Astrocyte (in vitro differentiated cells and primary cell): ENCODE results near the gene OR6S1. TPM values are rescaled to one million over a fixed set of nuclear protein-coding genes. Genes with fewer than 3 reads are reported as not detected.

Source experiments
- DNase-seq: peaks from one replicate; pipeline ENCODE4 v3.0.0-alpha.2; 2010; ENCODE audit warnings: low read depth
- FAIRE-seq: peaks from 2 replicates; lab custom pipeline; 2011; peaks lifted over from hg19 to GRCh38; lab: Jason Lieb, UNC
- H2AFZ ChIP-seq: 2 replicates; pipeline ENCODE4 v1.6.0; 2012; ENCODE audit warnings: low read depth, low read length, inconsistent platforms
- H3K27ac ChIP-seq: 2 replicates; pipeline ENCODE4 v1.5.1; 2011; ENCODE audit warnings: low read depth, low read length, inconsistent platforms
- H3K27me3 ChIP-seq: 2 replicates; pipeline ENCODE4 v1.6.0; 2011; ENCODE audit warnings: low read length, inconsistent platforms; ENCODE audit not compliant: insufficient read depth
- H3K36me3 ChIP-seq: 2 replicates; pipeline ENCODE4 v1.5.1; 2011; ENCODE audit warnings: low read length, inconsistent platforms; ENCODE audit not compliant: insufficient read depth
- H3K4me1 ChIP-seq: 2 replicates; pipeline ENCODE4 v1.5.1; 2011; ENCODE audit warnings: low read length, inconsistent platforms; ENCODE audit not compliant: insufficient read depth
- H3K4me2 ChIP-seq: 2 replicates; pipeline ENCODE4 v1.6.0; 2012; ENCODE audit warnings: low read length, inconsistent platforms
- H3K4me3 ChIP-seq: 2 replicates; pipeline ENCODE4 v1.5.1; 2011; ENCODE audit warnings: low read depth, mild to moderate bottlenecking, low read length, inconsistent platforms; ENCODE audit not compliant: insufficient read depth
- H3K79me2 ChIP-seq: 2 replicates; pipeline ENCODE4 v1.6.0; 2012; ENCODE audit warnings: mild to moderate bottlenecking, low read length, inconsistent platforms; ENCODE audit not compliant: insufficient read depth
- H3K9ac ChIP-seq: 2 replicates; pipeline ENCODE4 v1.6.0; 2012; ENCODE audit warnings: mild to moderate bottlenecking, low read length, inconsistent platforms
- H3K9me3 ChIP-seq: 2 replicates; pipeline ENCODE4 v1.5.1; 2012; ENCODE audit warnings: low read depth, mild to moderate bottlenecking, low read length, inconsistent platforms; ENCODE audit not compliant: insufficient read depth
- H4K20me1 ChIP-seq: 2 replicates; pipeline ENCODE4 v1.6.0; 2012; ENCODE audit warnings: low read length, inconsistent platforms; ENCODE audit not compliant: insufficient read depth
- H3K27ac Mint-ChIP-seq: one replicate; pipeline ENCODE4 v1.8.0; 2021; ENCODE audit warnings: mild to moderate bottlenecking, mixed read lengths; ENCODE audit not compliant: unreplicated experiment
- H3K27me3 Mint-ChIP-seq: one replicate; pipeline ENCODE4 v1.8.0; 2021; ENCODE audit warnings: low read depth, mixed read lengths; ENCODE audit not compliant: unreplicated experiment
- H3K36me3 Mint-ChIP-seq: one replicate; pipeline ENCODE4 v1.8.0; 2021; ENCODE audit warnings: low read depth, mixed read lengths; ENCODE audit not compliant: unreplicated experiment
- H3K4me1 Mint-ChIP-seq: one replicate; pipeline ENCODE4 v1.8.0; 2021; ENCODE audit warnings: low read depth, mixed read lengths; ENCODE audit not compliant: unreplicated experiment
- H3K4me3 Mint-ChIP-seq: one replicate; pipeline ENCODE4 v1.8.0; 2021; ENCODE audit warnings: mild to moderate bottlenecking, moderate library complexity, mixed read lengths; ENCODE audit not compliant: unreplicated experiment
- H3K9me3 Mint-ChIP-seq: one replicate; pipeline ENCODE4 v1.8.0; 2021; ENCODE audit warnings: mild to moderate bottlenecking, mixed read lengths; ENCODE audit not compliant: unreplicated experiment
- EZH2 ChIP-seq: IDR thresholded peaks from 2 replicates; pipeline ENCODE4 v1.6.1; 2012; ENCODE audit warnings: mild to moderate bottlenecking, low read length, inconsistent platforms; ENCODE audit not compliant: insufficient read depth
- total RNA-seq: library from RNA; stranded (reverse); gene quantifications from 2 replicates; pipeline ENCODE4 v1.2.1, GENCODE V29; 2021
- TF ChIP-seq, protein P1 (sequence below): IDR thresholded peaks from 2 replicates; pipeline ENCODE4 v1.5.1; 2011; ENCODE audit warnings: low read depth, mild to moderate bottlenecking, inconsistent platforms, low read length, moderate library complexity; ENCODE audit not compliant: insufficient read depth

The OR6S1 gene
- total RNA-seq, 1 donor from 2014 or later, result not detected

DNA sequence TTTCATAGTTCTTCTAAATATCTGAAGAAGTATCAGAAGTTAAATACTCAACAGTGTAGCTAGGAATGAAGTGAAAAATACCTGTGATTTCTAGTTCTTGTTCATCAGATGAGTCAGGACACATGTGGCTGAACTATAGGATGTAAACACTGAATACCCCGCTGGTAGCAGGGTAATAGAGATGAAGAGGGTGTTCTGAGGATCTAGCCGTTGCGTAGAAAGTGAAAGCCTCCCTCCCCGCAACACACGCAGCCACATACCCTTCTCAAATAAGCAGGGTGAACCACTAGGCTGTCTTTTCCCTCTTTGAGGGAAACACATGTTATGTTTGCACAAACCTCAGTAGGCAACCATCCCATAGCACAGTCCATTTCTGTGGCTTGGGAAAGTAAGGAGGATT is 33.9 kb downstream of the OR6S1 start:
- no peaks in the 10 kb centered on the region for H3K4me1 ChIP-seq
- Mint-ChIP-seq H3K4me3 (no peak overlapping the region), H3K36me3 (no peaks in the 10 kb centered on the region), H3K9me3 (no peaks in the 10 kb centered on the region), H3K27ac (no peak overlapping the region), H3K27me3 (peaks cover 6% of the 10 kb centered on the region), H3K4me1 (no peaks in the 10 kb centered on the region)
- FAIRE-seq (no peak), DNase-seq (no peak)
- H3K9ac ChIP-seq, result no peak overlapping the region
- H2AFZ ChIP-seq, result no peak overlapping the region
- no peak overlapping the region for H3K4me2 ChIP-seq
- no peak overlapping the region for H3K27ac ChIP-seq
- H4K20me1 ChIP-seq, result peaks cover 2% of the 10 kb centered on the region
- TF ChIP-seq, protein P1, sequence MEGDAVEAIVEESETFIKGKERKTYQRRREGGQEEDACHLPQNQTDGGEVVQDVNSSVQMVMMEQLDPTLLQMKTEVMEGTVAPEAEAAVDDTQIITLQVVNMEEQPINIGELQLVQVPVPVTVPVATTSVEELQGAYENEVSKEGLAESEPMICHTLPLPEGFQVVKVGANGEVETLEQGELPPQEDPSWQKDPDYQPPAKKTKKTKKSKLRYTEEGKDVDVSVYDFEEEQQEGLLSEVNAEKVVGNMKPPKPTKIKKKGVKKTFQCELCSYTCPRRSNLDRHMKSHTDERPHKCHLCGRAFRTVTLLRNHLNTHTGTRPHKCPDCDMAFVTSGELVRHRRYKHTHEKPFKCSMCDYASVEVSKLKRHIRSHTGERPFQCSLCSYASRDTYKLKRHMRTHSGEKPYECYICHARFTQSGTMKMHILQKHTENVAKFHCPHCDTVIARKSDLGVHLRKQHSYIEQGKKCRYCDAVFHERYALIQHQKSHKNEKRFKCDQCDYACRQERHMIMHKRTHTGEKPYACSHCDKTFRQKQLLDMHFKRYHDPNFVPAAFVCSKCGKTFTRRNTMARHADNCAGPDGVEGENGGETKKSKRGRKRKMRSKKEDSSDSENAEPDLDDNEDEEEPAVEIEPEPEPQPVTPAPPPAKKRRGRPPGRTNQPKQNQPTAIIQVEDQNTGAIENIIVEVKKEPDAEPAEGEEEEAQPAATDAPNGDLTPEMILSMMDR, result no peak
- no peak for TF ChIP-seq EZH2
- H3K27me3 ChIP-seq, result no peaks in the 10 kb centered on the region
- H3K36me3 ChIP-seq, result no peaks in the 10 kb centered on the region
- H3K4me3 ChIP-seq, result no peak overlapping the region
- H3K79me2 ChIP-seq, result no peaks in the 10 kb centered on the region
- no peaks in the 10 kb centered on the region for H3K9me3 ChIP-seq

DNA sequence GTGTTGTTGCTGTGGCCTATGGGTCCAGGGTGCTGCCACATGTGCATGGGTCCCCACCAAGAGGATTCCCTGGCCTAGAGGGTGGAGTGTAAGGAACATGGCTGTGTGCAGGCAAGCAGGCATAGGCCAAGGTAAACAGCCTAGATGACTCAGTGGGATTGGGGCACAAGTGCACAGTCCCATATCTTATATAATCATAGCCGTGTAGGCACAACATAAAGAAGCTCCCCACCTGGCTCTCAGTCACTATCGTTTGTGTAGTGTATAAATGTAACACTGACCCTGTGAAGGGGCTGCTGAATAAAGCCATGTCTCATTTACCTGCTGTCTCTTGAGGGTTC is 34.6 kb downstream of the OR6S1 start:
- no peak overlapping the region for H3K4me3 Mint-ChIP-seq
- no peak overlapping the region for H3K27ac ChIP-seq
- DNase-seq (no peak), FAIRE-seq (no peak)
- H3K9ac ChIP-seq, result no peak overlapping the region
- H3K4me2 ChIP-seq, result no peak overlapping the region
- no peaks in the 10 kb centered on the region for H3K9me3 ChIP-seq
- no peaks in the 10 kb centered on the region for H3K4me1 ChIP-seq
- no peak overlapping the region for H2AFZ ChIP-seq
- no peaks in the 10 kb centered on the region for H3K36me3 ChIP-seq
- no peak overlapping the region for H3K27ac Mint-ChIP-seq
- no peak overlapping the region for H3K4me3 ChIP-seq
- no peaks in the 10 kb centered on the region for H3K36me3 Mint-ChIP-seq
- no peaks in the 10 kb centered on the region for H3K4me1 Mint-ChIP-seq
- H3K27me3 ChIP-seq, result no peaks in the 10 kb centered on the region
- no peaks in the 10 kb centered on the region for H3K9me3 Mint-ChIP-seq
- no peak for TF ChIP-seq EZH2
- TF ChIP-seq, protein P1, result no peak
- no peaks in the 10 kb centered on the region for H3K79me2 ChIP-seq
- no peaks in the 10 kb centered on the region for H4K20me1 ChIP-seq
- peaks cover 6% of the 10 kb centered on the region for H3K27me3 Mint-ChIP-seq

DNA sequence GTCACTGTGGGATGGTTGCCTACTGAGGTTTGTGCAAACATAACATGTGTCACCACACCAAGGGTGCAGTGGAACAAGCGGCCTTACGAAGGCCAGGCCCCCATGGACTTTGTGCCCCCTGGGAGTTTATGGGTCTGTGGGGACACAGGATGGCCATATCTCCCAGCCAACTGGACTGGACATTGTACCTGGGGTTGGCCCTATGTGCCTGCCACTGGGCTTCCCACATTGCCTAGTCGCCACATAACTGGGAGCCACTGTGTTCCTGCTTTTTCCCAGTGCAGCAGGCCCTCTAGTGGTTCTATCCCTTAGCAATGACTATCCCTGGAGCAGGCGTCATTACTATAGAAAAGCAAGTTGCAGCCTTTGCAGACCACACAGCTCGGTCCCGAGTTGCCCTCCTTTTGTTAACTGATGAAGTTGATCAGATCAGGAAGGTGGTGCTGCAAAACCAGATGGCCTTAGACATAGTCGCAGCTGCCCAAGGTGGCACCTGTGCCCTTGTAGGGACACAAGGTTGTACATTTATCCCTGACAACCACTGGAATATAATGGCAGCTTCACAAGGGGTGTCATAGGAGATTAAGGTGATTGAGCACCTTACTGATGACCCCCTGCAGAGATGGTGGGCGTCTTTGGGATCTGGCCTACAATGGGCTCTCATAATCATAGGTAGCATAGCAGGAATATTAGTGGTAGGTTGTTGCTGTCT is 35.1 kb downstream of the OR6S1 start:
- H4K20me1 ChIP-seq, result no peaks in the 10 kb centered on the region
- no peak overlapping the region for H3K27ac ChIP-seq
- no peak overlapping the region for H3K4me2 ChIP-seq
- no peak overlapping the region for H2AFZ ChIP-seq
- H3K4me1 ChIP-seq, result no peaks in the 10 kb centered on the region
- FAIRE-seq (no peak), DNase-seq (no peak)
- H3K36me3 Mint-ChIP-seq, result no peaks in the 10 kb centered on the region
- H3K27me3 Mint-ChIP-seq, result peaks cover 6% of the 10 kb centered on the region
- no peaks in the 10 kb centered on the region for H3K36me3 ChIP-seq
- no peak overlapping the region for H3K9ac ChIP-seq
- H3K9me3 ChIP-seq, result no peaks in the 10 kb centered on the region
- H3K9me3 Mint-ChIP-seq, result no peaks in the 10 kb centered on the region
- no peaks in the 10 kb centered on the region for H3K27me3 ChIP-seq
- no peaks in the 10 kb centered on the region for H3K79me2 ChIP-seq
- no peak overlapping the region for H3K4me3 ChIP-seq
- no peaks in the 10 kb centered on the region for H3K4me1 Mint-ChIP-seq
- no peak overlapping the region for H3K4me3 Mint-ChIP-seq
- H3K27ac Mint-ChIP-seq, result no peak overlapping the region
- TF ChIP-seq, protein P1, result peak; percentile 44
- TF ChIP-seq EZH2, result no peak
